Activated naive CD8-positive, alpha-beta T cell treated with anti-CD3 and anti-CD28 coated beads, Interleukin-2, amount 50 U/mL, for 24 hours (primary cell): ENCODE data around the gene THBS2.
"Not testable (repeated sequence)": the region's sequence is repeated elsewhere in the genome, so short reads cannot be mapped to it uniquely, and the experiment has no call there.

ENCODE experiments used
- ATAC-seq: fragments of 150-1000 bp; cut with Tn5 transposase; one replicate; pipeline ENCODE4 v1.10.0; 2021
- DNase-seq: peaks from one replicate; pipeline ENCODE4 v3.0.0; 2021
- H3K27ac Mint-ChIP-seq: one replicate; pipeline ENCODE4 v1.8.0; 2021; ENCODE audit warnings: mild to moderate bottlenecking, mixed read lengths
- H3K27me3 Mint-ChIP-seq: one replicate; pipeline ENCODE4 v1.8.0; 2021; ENCODE audit warnings: mixed read lengths
- H3K36me3 Mint-ChIP-seq: one replicate; pipeline ENCODE4 v1.8.0; 2021; ENCODE audit warnings: low read depth, mixed read lengths
- H3K4me1 Mint-ChIP-seq: one replicate; pipeline ENCODE4 v1.8.0; 2021; ENCODE audit warnings: mixed read lengths
- H3K4me3 Mint-ChIP-seq: one replicate; pipeline ENCODE4 v1.8.0; 2021; ENCODE audit warnings: mild to moderate bottlenecking, moderate library complexity, mixed read lengths
- H3K9me3 Mint-ChIP-seq: one replicate; pipeline ENCODE4 v1.8.0; 2021; ENCODE audit warnings: mixed read lengths

Gene THBS2

GRCh38 chr6:169205176-169206160 lies 48.2 kb downstream of the THBS2 start:
- no peak overlapping the region for H3K4me3 Mint-ChIP-seq
- no peak for ATAC-seq
- no peak overlapping the region for H3K27ac Mint-ChIP-seq
- peaks cover 28% of the 10 kb centered on the region for H3K9me3 Mint-ChIP-seq
- peaks cover 12% of the 10 kb centered on the region for H3K36me3 Mint-ChIP-seq
- no peaks in the 10 kb centered on the region for H3K4me1 Mint-ChIP-seq
- DNase-seq = no peak
- no peaks in the 10 kb centered on the region for H3K27me3 Mint-ChIP-seq

GRCh38 chr6:169204167-169204566 lies 49.5 kb downstream of the THBS2 start:
- Mint-ChIP-seq H3K9me3 (peaks cover 27% of the 10 kb centered on the region), H3K4me3 (no peak overlapping the region), H3K27ac (no peak overlapping the region), H3K36me3 (peaks cover 9% of the 10 kb centered on the region), H3K27me3 (no peaks in the 10 kb centered on the region), H3K4me1 (no peaks in the 10 kb centered on the region)
- ATAC-seq = no peak
- no peak for DNase-seq

- Mint-ChIP-seq H3K27me3 (no peaks in the 10 kb centered on the region), H3K36me3 (peaks cover 6% of the 10 kb centered on the region), H3K9me3 (peaks cover 9% of the 10 kb centered on the region), H3K4me3 (no peak overlapping the region), H3K27ac (no peak overlapping the region), H3K4me1 (no peaks in the 10 kb centered on the region)
- DNase-seq (no peak), ATAC-seq (no peak)
These were observed 51.7 kb downstream of the THBS2 start for GRCh38 chr6:169201985-169202384.

GRCh38 chr6:169200893-169201514 lies 52.6 kb downstream of the THBS2 start:
- no peaks in the 10 kb centered on the region for H3K36me3 Mint-ChIP-seq
- no peaks in the 10 kb centered on the region for H3K9me3 Mint-ChIP-seq
- no peaks in the 10 kb centered on the region for H3K4me1 Mint-ChIP-seq
- no peaks in the 10 kb centered on the region for H3K27me3 Mint-ChIP-seq
- no peak overlapping the region for H3K27ac Mint-ChIP-seq
- no peak for DNase-seq
- H3K4me3 Mint-ChIP-seq = no peak overlapping the region
- ATAC-seq = no peak

- DNase-seq = no peak
- H3K4me1 Mint-ChIP-seq = no peaks in the 10 kb centered on the region
- H3K27me3 Mint-ChIP-seq = no peaks in the 10 kb centered on the region
- no peaks in the 10 kb centered on the region for H3K9me3 Mint-ChIP-seq
- no peak overlapping the region for H3K4me3 Mint-ChIP-seq
- no peak for ATAC-seq
- no peaks in the 10 kb centered on the region for H3K36me3 Mint-ChIP-seq
- H3K27ac Mint-ChIP-seq = no peak overlapping the region
These were observed 53.9 kb downstream of the THBS2 start for GRCh38 chr6:169199625-169200335.

GRCh38 chr6:169198885-169199284 lies 54.8 kb downstream of the THBS2 start:
- no peak for ATAC-seq
- H3K4me3 Mint-ChIP-seq = no peak overlapping the region
- H3K9me3 Mint-ChIP-seq = no peaks in the 10 kb centered on the region
- no peaks in the 10 kb centered on the region for H3K4me1 Mint-ChIP-seq
- no peak overlapping the region for H3K27ac Mint-ChIP-seq
- no peak for DNase-seq
- H3K36me3 Mint-ChIP-seq = no peaks in the 10 kb centered on the region
- no peaks in the 10 kb centered on the region for H3K27me3 Mint-ChIP-seq

- H3K36me3 Mint-ChIP-seq, H3K27me3 Mint-ChIP-seq, H3K4me3 Mint-ChIP-seq, H3K4me1 Mint-ChIP-seq, H3K27ac Mint-ChIP-seq, ATAC-seq, DNase-seq, H3K9me3 Mint-ChIP-seq: not testable (repeated sequence)
These were observed 55.7 kb downstream of the THBS2 start for GRCh38 chr6:169197929-169198328.

- H3K27me3 Mint-ChIP-seq, DNase-seq, H3K4me1 Mint-ChIP-seq, H3K36me3 Mint-ChIP-seq, ATAC-seq, H3K9me3 Mint-ChIP-seq, H3K27ac Mint-ChIP-seq, H3K4me3 Mint-ChIP-seq: not testable (repeated sequence)
These were observed 57.4 kb downstream of the THBS2 start for GRCh38 chr6:169196279-169196678.

GRCh38 chr6:169194737-169195136 lies 58.9 kb downstream of the THBS2 start:
- ATAC-seq = no peak
- no peak overlapping the region for H3K4me3 Mint-ChIP-seq
- no peak overlapping the region for H3K27ac Mint-ChIP-seq
- no peaks in the 10 kb centered on the region for H3K4me1 Mint-ChIP-seq
- H3K36me3 Mint-ChIP-seq = no peaks in the 10 kb centered on the region
- H3K9me3 Mint-ChIP-seq = no peaks in the 10 kb centered on the region
- no peaks in the 10 kb centered on the region for H3K27me3 Mint-ChIP-seq
- no peak for DNase-seq

GRCh38 chr6:169190970-169191369 lies 62.7 kb downstream of the THBS2 start:
- no peak overlapping the region for H3K4me3 Mint-ChIP-seq
- ATAC-seq (no peak), DNase-seq (no peak)
- no peaks in the 10 kb centered on the region for H3K27me3 Mint-ChIP-seq
- no peaks in the 10 kb centered on the region for H3K9me3 Mint-ChIP-seq
- no peaks in the 10 kb centered on the region for H3K36me3 Mint-ChIP-seq
- peaks cover 6% of the 10 kb centered on the region for H3K4me1 Mint-ChIP-seq
- H3K27ac Mint-ChIP-seq = no peak overlapping the region

GRCh38 chr6:169190144-169190584 lies 63.5 kb downstream of the THBS2 start:
- no peak for ATAC-seq
- no peaks in the 10 kb centered on the region for H3K9me3 Mint-ChIP-seq
- H3K27ac Mint-ChIP-seq = no peak overlapping the region
- no peak for DNase-seq
- H3K27me3 Mint-ChIP-seq = no peaks in the 10 kb centered on the region
- H3K4me1 Mint-ChIP-seq = peaks cover 6% of the 10 kb centered on the region
- H3K4me3 Mint-ChIP-seq = no peak overlapping the region
- no peaks in the 10 kb centered on the region for H3K36me3 Mint-ChIP-seq

GRCh38 chr6:169189686-169190085 lies 64.0 kb downstream of the THBS2 start:
- DNase-seq (no peak), ATAC-seq (no peak)
- no peak overlapping the region for H3K27ac Mint-ChIP-seq
- H3K9me3 Mint-ChIP-seq = no peaks in the 10 kb centered on the region
- H3K4me1 Mint-ChIP-seq = peaks cover 6% of the 10 kb centered on the region
- no peaks in the 10 kb centered on the region for H3K27me3 Mint-ChIP-seq
- H3K36me3 Mint-ChIP-seq = no peaks in the 10 kb centered on the region
- no peak overlapping the region for H3K4me3 Mint-ChIP-seq

- ATAC-seq = no peak
- Mint-ChIP-seq H3K9me3 (no peaks in the 10 kb centered on the region), H3K27ac (no peak overlapping the region), H3K4me1 (peaks cover 6% of the 10 kb centered on the region), H3K4me3 (no peak overlapping the region), H3K36me3 (no peaks in the 10 kb centered on the region), H3K27me3 (no peaks in the 10 kb centered on the region)
- no peak for DNase-seq
These were observed 64.5 kb downstream of the THBS2 start for GRCh38 chr6:169189182-169189581.

- Mint-ChIP-seq H3K36me3 (no peaks in the 10 kb centered on the region), H3K9me3 (no peaks in the 10 kb centered on the region), H3K27ac (no peak overlapping the region), H3K4me1 (peaks cover 6% of the 10 kb centered on the region), H3K4me3 (no peak overlapping the region), H3K27me3 (no peaks in the 10 kb centered on the region)
- peak; percentile 62 for ATAC-seq
- no peak for DNase-seq
These were observed 65.2 kb downstream of the THBS2 start for GRCh38 chr6:169188475-169188874.
